Natural killer cell (primary cell): Measurements from ENCODE around the gene SLC25A22. TPM values are rescaled to one million over a fixed set of nuclear protein-coding genes. Genes with fewer than 3 reads are reported as not detected.

ENCODE experiments used
- ATAC-seq, 3 donors: fragments of 150-1000 bp in 2 of 3; fragments of 200-7000 bp in 1 of 3; cut with Tn5 transposase; 1 replicate in 1 of 3; 2 replicates in 2 of 3; pipeline ENCODE4 v1.10.0; 2021; ENCODE audit warnings: mild to moderate bottlenecking in 2 of 3, moderate library complexity in 2 of 3
- DNase-seq, 2 donors: peaks; one replicate each; pipeline versions ENCODE4 v3.0.0 to v3.0.0-alpha.2; 2013 to 2021; ENCODE audit warnings: mixed read lengths in 1 of 2
- H3K27ac ChIP-seq: one replicate; pipeline ENCODE4 v1.5.1; 2013; ENCODE audit warnings: mild to moderate bottlenecking, low read length
- H3K27me3 ChIP-seq: one replicate; pipeline ENCODE4 v1.6.1; 2013; ENCODE audit warnings: low read length; ENCODE audit not compliant: control insufficient read depth, insufficient read depth
- H3K36me3 ChIP-seq: one replicate; pipeline ENCODE4 v1.6.1; 2013; ENCODE audit warnings: low read length; ENCODE audit not compliant: control insufficient read depth, insufficient read depth
- H3K4me1 ChIP-seq: one replicate; pipeline ENCODE4 v1.6.1; 2013; ENCODE audit warnings: low read length; ENCODE audit not compliant: control insufficient read depth, insufficient read depth
- H3K4me3 ChIP-seq: one replicate; pipeline ENCODE4 v1.5.1; 2013; ENCODE audit warnings: low read length
- H3K9me3 ChIP-seq: one replicate; pipeline ENCODE4 v1.6.1; 2013; ENCODE audit warnings: low read length; ENCODE audit not compliant: control insufficient read depth, insufficient read depth
- H3K27ac Mint-ChIP-seq, 2 donors: one replicate each; pipeline ENCODE4 v1.8.0; 2022; ENCODE audit warnings: mild to moderate bottlenecking in 2 of 2, mixed read lengths in 2 of 2, moderate library complexity in 1 of 2
- H3K27me3 Mint-ChIP-seq, 2 donors: one replicate each; pipeline ENCODE4 v1.8.0; 2022; ENCODE audit warnings: low read depth in 2 of 2, mixed read lengths in 2 of 2
- H3K36me3 Mint-ChIP-seq: one replicate; pipeline ENCODE4 v1.8.0; 2022; ENCODE audit warnings: mixed read lengths
- H3K4me1 Mint-ChIP-seq, 2 donors: one replicate each; pipeline ENCODE4 v1.8.0; 2022; ENCODE audit warnings: mixed read lengths in 2 of 2
- H3K4me3 Mint-ChIP-seq: one replicate; pipeline ENCODE4 v1.8.0; 2022; ENCODE audit warnings: mild to moderate bottlenecking, moderate library complexity, mixed read lengths
- H3K9me3 Mint-ChIP-seq, 2 donors: one replicate each; pipeline ENCODE4 v1.8.0; 2022; ENCODE audit warnings: mixed read lengths in 2 of 2
- CTCF ChIP-seq: fragments of 200-600 bp; IDR thresholded peaks from one replicate; pipeline ENCODE4 v1.8.0; 2022; ENCODE audit warnings: antibody characterized with exemption
- WGBS: methylation state at CpG from one replicate; pipeline ENCODE4 v1.1.7; 2013; ENCODE audit warnings: missing lambda C conversion rate; ENCODE audit not compliant: insufficient coverage; 5-methylcytosine and 5-hydroxymethylcytosine counted together
- intact Hi-C: fragments of 100-400 bp; cut with micrococcal nuclease; formaldehyde crosslinking; loops from one replicate; pipeline ENCODE4 v1.14.2; 2022
- total RNA-seq, 4 donors: library from RNA; stranded (reverse); fragments of 120-200 nt in 1 of 4; gene quantifications; one replicate each; pipeline versions ENCODE4 v1.2.3 to v1.2.4, GENCODE V29; 2013 to 2022

Gene SLC25A22
- 10 to 100 TPM; 22.8 to 34.6 (median 31.5) TPM for total RNA-seq
- 12.2 TPM for total RNA-seq (2013)

- DNase-seq (peak; percentile 90 to 94), ATAC-seq (peak; percentile 68 to 86 (median 73))
- H3K9me3 Mint-ChIP-seq: no peaks in the 10 kb centered on the region
- no peaks in the 10 kb centered on the region for H3K9me3 ChIP-seq
- peaks cover 16% of the 10 kb centered on the region for H3K36me3 ChIP-seq
- H3K27me3 ChIP-seq: no peaks in the 10 kb centered on the region
- peak within 1 kb of the TSS; percentile 93 to 95 for H3K27ac Mint-ChIP-seq
- H3K4me1 Mint-ChIP-seq: peaks cover 0 to 18% of the 10 kb centered on the region in 2 donors
- no peaks in the 10 kb centered on the region for H3K27me3 Mint-ChIP-seq
- intact Hi-C loops: no loop called here
- H3K4me1 ChIP-seq: peaks cover 36% of the 10 kb centered on the region
- 2% methylated on average over 69 of the region's 69 CpGs for WGBS
- H3K27ac ChIP-seq: peak within 1 kb of the TSS; percentile 96
- peak within 1 kb of the TSS; percentile 95 for H3K4me3 Mint-ChIP-seq
- H3K4me3 ChIP-seq: peak within 1 kb of the TSS; percentile 91
- no peaks in the 10 kb centered on the region for H3K36me3 Mint-ChIP-seq
- peak; percentile 89 for TF ChIP-seq CTCF
Measured at GRCh38 chr11:798093-798713, at the start of gene SLC25A22. SLC25A22 (minus strand) TSS chr11:798281; CDS start chr11:795006, 3,275 bp downstream.

- H3K27ac ChIP-seq: no peak overlapping the region
- TF ChIP-seq CTCF: no peak
- Mint-ChIP-seq H3K27ac (no peak overlapping the region), H3K4me1 (peaks cover 0 to 29% of the 10 kb centered on the region in 2 donors), H3K4me3 (no peak overlapping the region), H3K36me3 (no peaks in the 10 kb centered on the region), H3K27me3 (no peaks in the 10 kb centered on the region), H3K9me3 (no peaks in the 10 kb centered on the region)
- no peaks in the 10 kb centered on the region for H3K36me3 ChIP-seq
- H3K4me1 ChIP-seq: peaks cover 41% of the 10 kb centered on the region
- H3K4me3 ChIP-seq: no peak overlapping the region
- ATAC-seq: no peak
- H3K27me3 ChIP-seq: peaks cover 6% of the 10 kb centered on the region
- H3K9me3 ChIP-seq: no peaks in the 10 kb centered on the region
- DNase-seq: no peak
- 66% methylated on average over 17 of the region's 18 CpGs for WGBS
- intact Hi-C loops: loop anchor here (1.0 to 10.0 kb wide), 2 partner anchors 67 to 203 kb away; partner anchors contain the start of gene CHID1
Measured at GRCh38 chr11:847876-848275, 49.8 kb upstream of the SLC25A22 start.

- H3K27ac ChIP-seq: no peak overlapping the region
- Mint-ChIP-seq H3K9me3 (no peaks in the 10 kb centered on the region), H3K4me3 (no peak overlapping the region), H3K27ac (no peak overlapping the region), H3K36me3 (no peaks in the 10 kb centered on the region), H3K4me1 (peaks cover 0 to 29% of the 10 kb centered on the region in 2 donors), H3K27me3 (no peaks in the 10 kb centered on the region)
- DNase-seq: no peak
- no peaks in the 10 kb centered on the region for H3K36me3 ChIP-seq
- TF ChIP-seq CTCF: no peak
- no peaks in the 10 kb centered on the region for H3K9me3 ChIP-seq
- H3K27me3 ChIP-seq: peaks cover 6% of the 10 kb centered on the region
- H3K4me3 ChIP-seq: no peak overlapping the region
- no peak for ATAC-seq
- intact Hi-C loops: loop anchor here (10.0 kb wide), 1 partner anchor 68 kb away; the partner anchor contains the start of gene CHID1
- H3K4me1 ChIP-seq: peaks cover 45% of the 10 kb centered on the region
- WGBS: 84% methylated on average over 11 of the region's 11 CpGs
Measured at GRCh38 chr11:846496-847098, 48.5 kb upstream of the SLC25A22 start.
